GM21515 (cell line): ENCODE measurements around the gene CCDC172.

Experiments used
- ATAC-seq: cut with Tn5 transposase; IDR thresholded peaks from one replicate; pipeline ENCODE4 v1.9.1; 2021; ENCODE audit not compliant: unreplicated experiment

Gene CCDC172, protein sequence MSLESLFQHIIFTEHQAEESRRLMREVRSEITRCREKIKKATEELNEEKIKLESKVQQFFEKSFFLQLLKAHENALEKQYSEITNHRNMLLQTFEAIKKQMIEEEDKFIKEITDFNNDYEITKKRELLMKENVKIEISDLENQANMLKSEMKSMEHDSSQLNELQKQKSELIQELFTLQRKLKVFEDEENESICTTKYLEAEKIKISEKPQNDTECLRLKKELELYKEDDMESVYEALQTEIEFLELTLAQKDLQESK

DNA sequence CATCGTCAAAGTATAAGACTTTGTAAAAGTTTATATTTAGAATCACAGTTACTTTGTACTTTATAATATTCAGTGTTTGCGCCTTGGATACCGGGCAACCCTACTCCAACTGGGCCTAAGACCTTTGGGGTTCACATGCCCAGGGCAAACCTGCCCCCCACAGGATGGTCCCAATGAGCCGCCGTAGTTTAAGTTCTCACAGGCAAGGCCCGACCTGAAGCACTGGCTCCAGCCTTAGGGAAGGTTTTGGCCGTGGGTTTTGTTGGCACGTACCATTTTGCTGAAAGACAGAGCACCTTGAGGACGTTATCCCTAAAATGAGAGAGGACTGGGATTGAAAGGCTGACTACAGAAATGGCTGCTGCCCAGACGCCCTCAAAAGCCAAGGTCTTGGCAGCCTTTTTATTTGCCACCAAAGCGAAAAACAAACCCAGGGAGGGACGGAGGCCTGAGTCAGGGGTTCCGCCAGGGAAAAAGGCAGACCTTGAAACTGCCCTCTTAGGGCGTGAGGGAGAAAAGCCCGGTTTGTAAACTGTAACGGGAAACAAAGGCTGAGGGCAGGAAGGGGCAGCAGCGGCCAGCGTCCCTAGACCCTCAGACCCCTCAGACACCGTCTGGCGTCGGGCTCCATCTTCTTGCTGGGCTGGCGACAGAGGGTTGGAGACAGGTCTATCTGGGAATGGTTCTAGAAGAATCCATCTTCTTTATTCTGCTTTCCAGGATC is at the start of gene CCDC172:
Gene CCDC172, plus strand, starts transcription at position 222 of the 724 bp plus-strand sequence. CDS start 564 bp downstream, outside the sequence.
- no peak for ATAC-seq

DNA sequence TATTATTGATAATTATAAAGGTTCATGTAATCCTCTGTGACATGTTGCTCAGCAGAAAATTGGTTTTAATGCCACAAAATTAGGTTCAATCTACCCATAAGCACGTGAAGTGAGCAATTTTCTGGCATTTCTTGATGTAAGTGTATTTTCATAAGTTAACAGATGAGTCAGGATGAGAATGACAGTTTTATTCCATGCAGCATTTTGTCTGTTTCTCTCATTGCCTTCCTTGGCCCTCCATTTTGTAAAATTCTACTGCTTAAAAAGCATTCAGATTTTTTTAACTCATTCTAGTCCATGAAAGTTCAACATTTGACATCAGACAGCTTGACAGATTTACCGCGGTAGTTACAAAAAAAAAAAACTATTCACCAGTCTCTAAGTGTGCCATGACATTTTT is 47.3 kb upstream of the CCDC172 start:
- no peak for ATAC-seq

DNA sequence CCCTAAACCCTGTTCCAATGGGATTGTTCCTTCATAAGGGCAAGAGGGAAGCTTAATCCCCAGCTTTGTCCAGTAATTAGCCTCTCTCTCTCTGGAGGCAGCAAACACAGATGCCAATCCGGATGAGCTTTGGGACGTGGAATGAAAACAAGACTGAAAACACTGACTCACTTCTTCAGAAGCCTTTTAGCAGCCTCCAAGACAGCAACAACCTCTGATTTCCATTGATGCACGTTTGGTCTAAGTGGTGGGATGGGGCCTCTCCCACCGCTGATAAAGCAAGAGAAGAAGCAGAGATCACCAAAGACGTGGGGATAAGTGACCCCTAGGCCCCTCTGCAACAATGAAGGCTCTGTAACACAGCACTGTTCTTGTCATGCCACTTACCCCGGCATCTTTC is 45.4 kb upstream of the CCDC172 start:
- no peak for ATAC-seq

DNA sequence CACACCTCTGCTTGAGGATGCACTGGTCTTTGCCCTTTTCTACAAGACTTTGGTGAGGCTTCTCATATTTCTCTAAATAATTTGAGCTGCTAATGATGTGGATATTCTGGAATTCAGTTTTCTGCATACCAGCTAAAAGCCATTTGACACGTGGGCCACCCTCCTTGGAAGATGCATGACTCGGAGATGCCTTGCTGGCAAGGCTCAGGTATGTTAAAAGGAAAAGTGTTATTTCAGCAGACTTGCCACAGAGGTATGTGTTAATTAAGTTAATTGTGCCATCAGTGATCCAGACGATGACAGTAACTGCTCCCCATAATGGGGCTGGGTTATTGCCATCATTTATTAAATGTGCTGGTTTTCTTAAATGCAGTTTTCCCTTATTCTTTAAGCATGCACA is 42.5 kb upstream of the CCDC172 start:
- no peak for ATAC-seq

DNA sequence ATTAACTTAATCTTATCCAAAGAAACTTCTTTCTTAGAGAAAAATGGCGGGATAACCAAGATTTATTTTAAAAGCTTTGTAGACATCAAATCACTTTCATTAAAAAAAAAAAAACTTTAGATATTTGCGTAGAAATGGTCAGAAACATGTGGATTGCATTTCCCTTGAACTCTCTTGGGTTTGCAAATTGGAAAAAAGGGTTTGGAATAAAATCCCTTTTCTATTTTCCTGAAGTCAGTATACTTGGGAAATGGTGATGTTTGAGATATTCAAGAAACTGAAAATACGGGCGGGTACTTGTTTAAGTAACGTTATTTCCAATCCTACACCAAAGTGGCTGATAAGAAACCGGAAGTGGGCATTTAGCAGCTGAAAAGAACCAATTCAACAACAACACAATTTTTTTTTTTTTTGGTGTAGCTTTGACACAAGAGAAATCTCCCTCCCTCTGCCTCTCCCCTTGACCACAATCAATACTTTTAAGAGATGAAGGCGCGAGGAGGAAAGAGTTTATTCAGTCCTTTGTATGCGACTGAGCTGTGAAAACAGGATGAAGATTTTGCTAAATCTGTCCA is 37.5 kb upstream of the CCDC172 start:
- ATAC-seq = no peak

DNA sequence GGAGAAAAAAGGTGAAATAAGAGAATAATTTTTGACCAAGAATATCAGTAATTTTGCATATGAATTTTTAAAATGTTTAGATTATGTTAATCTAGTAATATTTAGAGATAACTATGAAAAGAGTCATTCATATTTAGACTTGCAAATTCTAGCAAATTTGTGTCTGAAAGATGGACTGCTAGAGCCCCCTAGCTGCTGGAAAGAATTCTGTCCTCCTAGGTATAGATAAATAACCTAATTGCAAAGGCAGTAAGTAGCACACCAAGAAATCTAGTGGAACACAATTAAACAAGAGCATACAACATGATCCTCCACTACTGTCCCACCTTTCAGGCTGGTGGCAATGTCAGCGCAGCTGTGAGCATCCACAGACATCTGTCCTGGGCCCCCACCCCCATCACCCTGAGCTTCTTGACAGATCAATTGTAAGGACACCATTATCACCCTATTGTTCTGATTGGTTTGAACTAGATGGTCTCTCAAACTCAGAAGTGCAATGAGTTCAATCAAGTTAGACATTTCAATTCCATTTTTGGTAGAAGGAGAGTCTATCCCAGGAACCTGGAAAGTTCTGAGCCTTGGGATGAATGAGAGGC is 36.2 kb upstream of the CCDC172 start:
- no peak for ATAC-seq

DNA sequence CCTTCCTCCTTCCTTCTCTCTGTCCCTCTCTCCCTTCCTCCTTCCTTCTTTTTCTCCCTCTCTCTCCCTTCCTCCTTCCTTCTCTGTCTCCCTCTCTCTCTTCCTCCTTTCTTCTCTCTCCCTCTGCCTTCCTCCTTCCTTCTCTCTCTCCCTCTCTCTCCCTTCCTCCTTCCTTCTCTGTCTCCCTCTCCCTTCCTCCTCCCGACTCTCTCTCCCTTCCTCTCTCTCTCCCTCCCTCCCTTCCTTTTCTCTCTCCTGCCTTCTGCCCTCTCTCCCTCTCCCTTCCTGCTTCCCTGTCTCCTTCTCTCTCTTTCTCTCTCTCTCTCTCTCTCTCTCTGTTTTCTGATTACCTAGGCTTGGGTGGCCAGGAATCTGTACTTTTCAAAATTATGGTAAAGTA is 34.6 kb upstream of the CCDC172 start:
- no peak for ATAC-seq

DNA sequence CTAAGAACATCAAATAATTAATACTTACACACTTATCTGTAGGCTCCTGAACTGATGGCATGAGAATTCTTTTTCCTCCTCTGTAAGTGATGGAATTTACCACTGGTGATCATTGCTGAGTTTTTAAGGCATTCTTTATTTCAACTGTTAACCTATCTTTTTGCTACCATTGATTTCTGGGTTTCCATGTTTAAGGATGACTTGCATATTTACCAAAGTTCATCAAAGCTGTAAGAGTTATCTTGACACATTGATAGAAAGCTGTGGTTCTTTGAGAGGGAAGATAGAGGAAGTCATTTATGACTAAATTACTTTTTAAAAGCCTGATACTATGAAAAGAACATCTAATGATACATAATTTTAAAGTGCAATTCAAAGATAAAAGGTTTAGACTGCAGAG is 31.8 kb upstream of the CCDC172 start:
- no peak for ATAC-seq

DNA sequence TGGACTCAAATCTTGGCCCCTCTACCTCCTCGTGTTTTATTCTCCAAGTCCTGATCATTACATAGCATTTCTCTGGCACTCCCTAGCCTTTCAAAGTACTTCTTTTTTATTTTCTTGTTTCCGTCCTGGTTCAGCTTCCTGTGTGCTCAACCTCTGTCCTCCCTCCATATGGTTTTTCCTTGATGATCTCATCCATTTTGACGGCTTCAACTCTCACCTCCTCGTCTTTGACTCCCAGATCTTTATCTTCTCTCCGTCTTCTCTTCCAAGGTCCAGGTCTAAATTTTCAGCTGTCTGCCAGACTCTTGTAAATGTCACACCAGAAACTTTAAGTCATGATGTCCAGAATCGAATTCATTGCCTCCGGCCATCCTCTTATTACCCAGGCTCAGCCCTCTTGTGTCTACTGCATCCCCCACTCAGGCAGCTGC is 27.9 kb upstream of the CCDC172 start:
- no peak for ATAC-seq

DNA sequence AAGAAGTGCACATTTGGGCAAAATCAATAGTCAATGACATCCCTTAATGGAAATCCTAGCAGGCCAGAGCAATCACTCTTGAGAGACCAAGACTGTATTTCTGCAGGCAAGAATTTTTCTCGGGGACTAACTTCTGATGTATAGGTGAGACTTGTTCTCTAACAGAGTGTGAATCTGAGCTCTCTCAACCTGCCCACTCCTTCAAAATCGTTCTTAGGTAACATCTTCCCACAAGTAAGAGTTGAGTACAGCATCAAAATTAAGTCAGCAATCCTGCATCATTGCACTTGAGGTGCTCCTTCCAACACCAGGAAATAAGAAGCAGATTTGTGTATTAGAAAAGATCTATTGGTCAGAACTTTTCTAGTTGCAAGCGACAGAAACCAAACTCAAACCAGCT is 25.7 kb upstream of the CCDC172 start:
- ATAC-seq = no peak

DNA sequence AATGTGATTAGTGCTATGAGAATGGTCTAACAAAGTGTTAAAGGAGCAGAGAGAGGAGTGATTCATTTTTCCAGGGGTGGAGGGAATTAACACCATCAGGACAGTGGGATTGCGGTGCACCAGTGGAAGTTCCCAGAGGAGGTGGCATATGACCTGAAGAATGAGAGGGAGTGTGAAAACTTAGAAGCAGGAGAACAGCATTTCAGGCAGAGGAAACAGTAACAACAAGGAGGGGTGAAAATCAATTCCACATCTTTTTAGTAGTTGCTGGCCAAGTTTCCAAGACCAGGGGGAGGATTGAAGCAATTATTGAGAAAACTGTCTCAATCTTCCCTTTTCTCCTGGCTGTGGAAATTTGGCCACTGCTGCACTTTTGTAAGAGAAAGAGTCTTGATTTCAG is 23.7 kb upstream of the CCDC172 start:
- no peak for ATAC-seq

DNA sequence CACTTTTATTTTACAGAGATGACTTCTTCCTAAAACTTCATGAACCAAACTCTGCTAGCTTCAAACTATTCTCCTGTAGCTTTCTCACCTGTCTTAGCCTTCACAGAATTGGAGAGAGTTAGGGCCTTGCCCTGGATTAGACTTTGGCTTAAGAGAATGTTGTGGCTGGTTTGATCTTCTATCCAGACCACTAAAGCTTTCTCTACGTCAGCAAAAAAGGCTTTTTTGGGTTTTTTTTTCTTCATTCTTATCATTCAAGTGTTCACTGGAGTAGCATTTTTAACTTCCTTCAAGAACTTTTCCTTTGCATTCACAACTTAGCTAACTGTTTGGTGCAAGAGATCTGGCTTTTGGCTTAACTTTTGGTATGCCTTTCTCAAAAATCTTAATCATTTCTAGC is 19.3 kb upstream of the CCDC172 start:
- no peak for ATAC-seq

DNA sequence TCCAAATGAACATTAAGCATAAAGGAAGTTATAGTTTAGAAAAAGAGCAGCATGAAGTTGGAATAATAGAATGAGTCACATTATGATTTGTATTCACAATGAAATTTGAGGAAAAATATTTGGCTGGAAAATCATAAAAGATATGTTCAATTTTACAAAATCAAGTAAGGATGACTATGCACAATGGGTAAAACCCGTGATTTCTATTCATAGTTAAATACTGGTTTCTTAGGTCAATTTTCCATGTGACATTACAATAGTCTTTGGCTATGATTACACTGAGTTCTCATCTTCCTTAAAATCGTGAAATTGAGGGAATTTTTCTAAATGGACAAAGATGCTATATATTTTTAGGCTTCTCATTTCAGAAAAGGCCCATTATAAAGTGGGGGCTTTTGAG is 17.4 kb upstream of the CCDC172 start:
- ATAC-seq = no peak

DNA sequence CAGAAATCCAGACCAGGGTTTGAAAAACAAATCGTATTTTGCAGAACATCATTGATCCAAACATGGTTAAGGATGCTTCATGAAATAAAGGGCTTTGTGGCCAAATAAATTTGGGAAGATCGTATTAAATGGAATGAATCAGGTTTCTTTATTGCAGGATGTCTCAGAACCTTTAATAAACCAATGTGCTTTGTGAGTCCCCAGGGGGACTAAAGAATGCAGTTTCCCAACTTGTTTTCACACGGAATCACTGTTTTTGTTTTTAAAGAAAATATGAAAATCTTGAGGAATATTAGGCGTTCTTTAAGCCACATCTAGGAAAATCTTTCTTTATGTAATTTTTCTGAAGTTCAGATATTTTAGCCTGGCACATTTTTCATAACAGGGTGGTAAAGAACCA is 16.8 kb upstream of the CCDC172 start:
- no peak for ATAC-seq

DNA sequence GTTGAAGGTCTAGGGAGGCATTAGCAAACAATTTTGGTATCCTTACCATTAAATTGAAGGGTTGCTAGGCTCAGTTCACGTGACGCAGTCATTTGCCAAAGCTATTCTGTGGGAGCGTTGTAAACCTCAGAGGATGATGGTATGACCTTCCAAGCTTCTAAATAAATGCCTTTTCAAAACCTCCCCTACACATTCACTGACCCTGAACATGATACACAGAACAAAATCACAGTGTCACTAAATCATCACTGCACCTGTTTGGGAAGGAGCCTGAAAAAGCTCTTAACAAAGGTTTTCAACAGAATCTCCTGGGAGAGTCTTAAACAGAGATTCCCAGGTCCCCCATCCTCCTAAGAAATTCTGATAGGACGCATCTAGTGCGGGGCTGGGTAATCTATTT is 13.2 kb upstream of the CCDC172 start:
- no peak for ATAC-seq

DNA sequence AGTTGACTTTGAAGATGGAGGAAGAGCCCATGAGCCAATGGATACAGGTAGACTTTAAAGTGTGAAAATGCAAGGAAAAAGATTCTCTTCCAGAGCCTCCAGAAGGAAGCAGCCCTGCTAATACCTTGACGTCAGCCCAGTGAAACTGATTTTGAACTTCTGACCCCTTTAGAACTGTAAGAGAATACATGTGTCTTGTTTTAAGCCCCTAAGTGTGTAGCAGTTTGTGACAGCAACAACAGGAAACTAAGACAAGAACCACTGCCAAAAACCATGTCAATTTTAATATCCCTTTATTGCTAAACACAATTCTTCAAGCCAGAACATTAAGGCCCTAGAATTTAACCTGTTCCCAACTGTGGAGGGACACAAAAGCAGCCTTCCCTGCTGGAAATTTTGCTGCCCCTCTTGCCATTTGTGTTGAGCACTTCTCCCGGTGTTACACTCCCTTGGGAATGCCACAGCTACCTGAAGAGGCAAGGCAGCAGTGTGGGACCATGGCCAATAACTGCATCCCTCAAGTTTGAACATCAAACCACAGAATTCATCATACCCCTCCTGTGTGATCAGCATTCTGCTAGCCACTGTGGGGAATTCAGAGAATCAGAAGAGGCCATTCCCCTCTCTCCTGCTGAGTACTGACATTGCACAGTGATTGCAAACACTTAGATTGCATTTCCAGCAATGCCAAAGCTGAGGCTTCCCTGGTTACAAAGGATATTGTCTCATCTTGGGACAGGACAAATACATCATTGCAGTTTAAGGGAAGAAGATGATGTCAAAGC is 12.3 kb upstream of the CCDC172 start:
- no peak for ATAC-seq

DNA sequence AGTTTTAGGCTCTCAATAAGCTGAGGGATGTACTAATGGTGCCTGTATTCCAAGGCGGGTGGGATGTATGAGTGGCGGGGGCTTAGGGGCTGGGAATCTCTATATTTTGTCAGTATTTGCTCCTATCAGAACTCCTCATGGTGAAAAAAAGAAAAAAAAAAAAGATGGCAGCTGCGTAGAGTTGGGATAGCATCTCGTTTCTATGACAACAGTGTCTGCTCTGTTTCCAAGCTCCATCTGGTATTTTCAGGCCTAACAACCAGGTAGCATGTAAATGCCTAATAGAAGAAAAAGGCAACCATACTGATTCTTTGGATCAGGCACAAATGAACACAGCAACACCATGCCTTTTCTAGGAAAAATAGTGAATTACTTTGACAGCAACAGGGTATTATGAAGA is 11.7 kb upstream of the CCDC172 start:
- no peak for ATAC-seq

DNA sequence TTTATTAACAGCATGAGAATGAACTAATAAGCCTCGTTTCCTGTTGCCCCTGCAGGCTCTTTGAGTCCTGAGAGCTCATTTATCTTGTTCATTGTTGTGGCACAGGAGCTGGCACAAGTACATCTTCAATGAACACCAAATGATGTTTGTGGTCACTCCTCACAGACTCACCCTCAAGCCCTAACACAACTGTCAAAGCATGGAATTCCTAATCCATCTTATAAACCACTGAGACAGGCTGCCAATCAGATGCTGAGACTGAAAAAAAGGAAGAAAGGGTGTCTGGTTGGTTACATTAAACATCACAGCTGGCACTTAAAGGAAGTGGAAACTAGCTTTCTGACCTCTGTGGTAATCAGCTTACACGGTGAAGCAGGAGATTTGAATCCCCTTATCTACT is 7.7 kb upstream of the CCDC172 start:
- no peak for ATAC-seq

DNA sequence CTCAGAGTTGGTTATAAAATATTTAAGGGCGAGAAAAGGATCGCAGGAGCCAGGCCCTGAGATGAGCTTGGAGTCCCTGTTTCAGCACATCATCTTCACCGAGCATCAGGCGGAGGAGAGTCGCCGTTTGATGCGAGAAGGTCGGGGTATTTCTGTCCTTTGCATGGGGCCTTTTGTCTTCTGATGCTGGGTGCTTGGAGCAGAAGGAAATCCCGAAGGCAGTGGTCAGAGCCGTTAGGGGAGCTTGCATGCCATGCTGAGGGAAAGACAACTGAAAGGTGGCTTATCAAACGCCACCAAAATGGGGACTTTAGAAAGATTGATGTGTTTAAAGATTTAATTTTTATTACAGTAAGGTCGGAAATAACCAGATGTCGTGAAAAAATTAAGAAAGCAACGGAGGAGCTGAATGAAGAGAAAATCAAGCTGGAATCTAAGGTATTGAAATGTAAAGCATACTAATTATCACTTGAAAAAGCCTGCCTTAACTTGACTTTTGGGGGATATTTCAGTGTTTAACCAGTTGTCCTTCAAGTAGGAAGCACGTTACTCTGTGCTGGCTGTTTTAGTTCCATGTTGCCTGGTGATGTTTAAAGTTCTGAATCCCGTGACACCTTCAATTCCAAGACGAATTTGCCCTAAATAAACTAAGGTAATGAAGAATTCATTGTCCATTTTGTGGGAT is 845 bp downstream of the CCDC172 start:
- no peak for ATAC-seq

DNA sequence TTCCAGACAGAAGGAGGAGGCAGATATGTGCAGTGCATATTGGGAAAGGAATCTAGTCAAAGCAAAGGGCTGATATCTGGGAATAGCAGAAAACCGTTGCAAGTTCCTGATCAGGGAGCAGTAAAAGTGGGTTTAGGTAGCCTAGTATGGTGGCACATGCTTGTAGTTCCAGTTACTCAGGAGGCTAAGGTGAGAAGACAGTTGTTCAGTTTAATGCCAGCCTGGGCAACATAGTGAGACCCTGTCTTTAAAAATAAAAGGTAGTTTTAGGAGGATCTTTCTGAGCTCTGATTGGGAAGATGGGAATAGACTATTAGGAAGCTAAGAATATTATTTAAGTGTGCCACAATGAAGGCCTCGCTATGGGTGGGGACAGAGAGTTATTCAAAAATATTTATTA is 1.7 kb downstream of the CCDC172 start:
- no peak for ATAC-seq

DNA sequence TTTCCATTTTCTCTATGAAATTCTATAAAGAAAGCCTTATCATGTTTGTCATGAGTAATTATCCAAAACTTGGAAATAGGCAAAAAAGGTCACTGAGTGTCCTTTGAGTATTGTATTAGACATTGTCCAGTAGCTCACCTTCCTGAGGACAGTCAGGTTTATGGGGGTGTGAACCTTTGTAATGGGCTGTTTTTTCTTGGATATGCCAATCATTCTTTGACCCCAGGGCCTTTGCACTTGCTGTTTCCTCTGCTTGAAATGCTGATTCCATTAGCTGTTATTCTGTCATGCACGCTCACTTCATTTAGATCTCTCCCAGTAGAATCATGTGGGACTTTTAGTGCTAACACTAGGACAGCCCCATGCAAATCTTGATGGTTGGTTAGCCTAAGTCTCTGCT is 4.9 kb downstream of the CCDC172 start:
- ATAC-seq = no peak
